Measurements from ENCODE around the gene NDNF.

The NDNF gene, protein sequence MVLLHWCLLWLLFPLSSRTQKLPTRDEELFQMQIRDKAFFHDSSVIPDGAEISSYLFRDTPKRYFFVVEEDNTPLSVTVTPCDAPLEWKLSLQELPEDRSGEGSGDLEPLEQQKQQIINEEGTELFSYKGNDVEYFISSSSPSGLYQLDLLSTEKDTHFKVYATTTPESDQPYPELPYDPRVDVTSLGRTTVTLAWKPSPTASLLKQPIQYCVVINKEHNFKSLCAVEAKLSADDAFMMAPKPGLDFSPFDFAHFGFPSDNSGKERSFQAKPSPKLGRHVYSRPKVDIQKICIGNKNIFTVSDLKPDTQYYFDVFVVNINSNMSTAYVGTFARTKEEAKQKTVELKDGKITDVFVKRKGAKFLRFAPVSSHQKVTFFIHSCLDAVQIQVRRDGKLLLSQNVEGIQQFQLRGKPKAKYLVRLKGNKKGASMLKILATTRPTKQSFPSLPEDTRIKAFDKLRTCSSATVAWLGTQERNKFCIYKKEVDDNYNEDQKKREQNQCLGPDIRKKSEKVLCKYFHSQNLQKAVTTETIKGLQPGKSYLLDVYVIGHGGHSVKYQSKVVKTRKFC

DNA sequence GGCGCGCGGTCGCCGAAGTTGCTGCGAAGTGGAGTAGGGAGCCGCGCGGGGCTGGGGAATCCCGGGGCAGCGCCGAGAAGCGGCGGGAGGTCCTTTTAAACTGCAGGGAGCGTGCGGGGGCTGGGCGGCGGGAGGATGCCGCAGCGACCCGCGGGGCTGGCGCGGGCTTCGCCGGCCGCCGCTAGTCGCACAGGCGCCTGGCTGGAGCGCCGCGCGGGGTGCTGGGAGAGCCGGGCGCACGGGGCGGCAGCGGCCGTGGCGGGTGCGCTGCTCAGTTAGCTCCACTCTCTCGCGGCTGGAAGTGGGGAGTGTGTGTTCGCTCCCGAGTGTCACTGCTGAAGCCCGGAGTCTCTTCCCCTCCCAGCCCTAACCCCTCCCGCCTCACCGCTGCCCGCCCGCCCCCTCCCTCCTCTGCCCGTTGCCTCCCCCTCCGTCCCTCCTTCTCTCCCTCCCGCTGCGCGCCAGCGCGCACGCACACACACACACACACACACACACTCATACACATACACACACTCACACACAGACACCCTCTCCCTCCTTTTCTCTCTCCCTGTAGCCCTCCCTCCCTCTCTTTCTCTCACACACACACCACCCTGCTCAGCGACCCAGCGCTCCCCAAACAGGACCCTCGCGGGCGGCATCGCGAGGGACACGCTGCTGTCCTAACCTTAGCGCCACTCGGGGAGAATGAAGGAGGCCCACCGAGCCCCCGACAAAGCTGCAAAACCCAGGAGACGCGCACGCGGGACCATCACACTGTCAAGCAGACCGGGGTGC is at the start of gene NDNF:
TSS of gene NDNF (minus strand) at position 312 of the 780 bp plus-strand sequence. CDS start 26,698 bp downstream, outside the sequence.
- peak; percentile 14 for DNase-seq (ENCODE audit: low read depth)

DNA sequence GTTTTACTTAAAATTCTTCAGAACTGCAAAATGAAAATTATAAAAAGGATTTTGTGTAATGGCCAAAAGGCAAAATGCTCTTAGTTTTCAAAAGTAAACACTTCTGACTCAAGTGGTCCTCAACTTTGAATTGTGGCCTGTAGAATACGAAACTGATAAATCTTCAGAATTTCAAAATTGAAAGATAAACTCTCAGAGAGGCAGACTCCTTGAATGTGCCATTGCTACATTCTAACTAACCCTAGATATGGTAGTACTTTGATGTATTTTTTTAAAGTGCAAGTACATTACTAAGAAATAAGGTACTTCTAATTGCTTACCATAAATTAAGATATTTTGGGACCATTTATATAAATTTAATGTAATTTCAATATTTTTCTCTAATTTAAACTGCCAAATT is 47.4 kb upstream of the NDNF start:
- no peak for DNase-seq (ENCODE audit: low read depth)

DNA sequence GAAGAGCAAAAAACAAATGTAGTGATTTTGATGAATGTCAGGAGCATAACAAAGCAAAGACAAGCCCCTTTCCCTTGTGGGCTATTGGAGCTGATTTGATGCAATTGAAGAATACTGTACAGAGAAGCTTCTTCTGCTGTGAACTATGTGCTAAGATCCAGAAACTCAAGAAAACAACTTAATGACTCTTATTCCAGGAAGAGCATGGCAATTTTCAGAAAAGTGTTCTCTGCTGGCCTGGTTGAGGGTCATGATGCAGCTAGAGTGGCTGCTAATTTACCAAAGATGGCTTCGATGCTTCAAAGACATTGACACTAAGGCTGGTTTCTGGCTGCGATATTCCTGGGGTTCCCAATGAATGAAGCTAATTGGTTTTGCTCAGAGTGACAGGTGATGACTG is 46.0 kb upstream of the NDNF start:
- no peak for DNase-seq (ENCODE audit: low read depth)

DNA sequence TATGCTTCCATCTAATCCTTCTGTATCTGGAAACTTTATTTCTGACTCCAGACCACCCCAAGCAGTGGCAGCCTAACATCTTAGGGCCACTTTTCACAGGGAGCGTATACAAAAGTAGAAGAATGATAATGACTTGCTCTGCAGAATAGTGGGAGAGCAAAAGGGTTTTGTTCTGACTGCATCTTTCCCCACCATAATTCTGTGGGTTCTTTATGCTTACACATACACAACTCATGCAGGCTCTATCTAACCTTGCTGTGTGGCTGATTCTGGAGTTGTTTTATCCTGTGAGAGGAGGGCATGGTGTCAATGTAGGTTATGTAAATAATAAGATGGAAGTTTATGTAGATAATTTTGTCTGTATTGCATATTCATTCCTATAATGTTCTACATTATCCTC is 42.4 kb upstream of the NDNF start:
- DNase-seq (ENCODE audit: low read depth), result no peak

DNA sequence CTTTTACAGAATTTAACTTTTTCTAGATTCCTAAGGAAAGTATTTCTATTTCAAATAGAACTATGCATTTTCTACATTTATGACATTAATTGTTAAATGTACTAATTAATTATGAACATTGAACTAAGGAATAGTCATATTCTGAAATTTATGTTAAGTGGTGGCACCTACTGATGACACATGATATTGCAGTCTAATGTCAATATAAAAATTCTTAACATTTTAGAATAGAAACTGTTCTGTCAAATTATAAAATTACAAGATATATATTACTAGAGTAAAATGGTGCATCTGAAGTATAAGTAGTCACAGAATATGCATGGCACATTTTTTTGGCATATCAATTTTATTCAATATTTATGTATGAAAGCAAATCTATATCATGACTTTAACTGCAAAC is 40.2 kb upstream of the NDNF start:
- DNase-seq (ENCODE audit: low read depth), result no peak

DNA sequence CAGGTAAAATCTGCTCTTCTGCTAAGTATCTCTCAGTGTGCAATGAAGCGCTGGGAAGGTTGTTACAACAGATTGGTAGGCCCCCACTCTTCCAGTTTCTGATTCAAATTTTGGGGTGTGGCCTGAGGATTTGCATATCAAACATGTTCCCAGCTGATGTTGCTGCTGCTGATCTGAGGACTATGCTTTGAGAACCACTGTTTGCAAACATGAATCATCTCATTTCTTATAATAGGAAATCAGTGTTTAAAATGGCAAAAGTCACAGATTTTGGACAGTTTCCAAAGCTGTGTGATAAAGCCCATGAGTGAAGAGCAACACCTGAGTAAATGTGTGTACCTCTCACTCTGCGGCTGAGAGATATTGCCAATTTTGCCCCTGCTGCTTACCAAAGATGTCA is 36.2 kb upstream of the NDNF start:
- DNase-seq (ENCODE audit: low read depth), result no peak

DNA sequence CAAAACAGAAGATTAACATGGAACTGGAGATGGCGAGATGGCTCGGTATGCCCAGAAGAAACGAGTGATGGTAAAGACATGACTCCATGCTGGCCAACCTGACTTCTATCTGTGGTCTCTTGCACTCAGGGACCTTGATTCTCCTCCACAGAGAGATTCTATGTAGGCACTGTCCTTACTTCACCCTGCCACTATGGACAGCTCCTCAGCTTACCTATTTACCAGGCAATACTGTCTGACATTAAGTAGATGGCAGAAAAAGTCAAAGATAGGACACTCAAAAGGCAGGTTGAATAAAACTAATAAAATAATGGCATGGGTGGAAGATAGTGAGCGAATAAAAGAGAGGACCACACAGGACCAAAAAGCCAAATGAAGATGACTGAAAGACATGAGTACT is 35.2 kb upstream of the NDNF start:
- no peak for DNase-seq (ENCODE audit: low read depth)

DNA sequence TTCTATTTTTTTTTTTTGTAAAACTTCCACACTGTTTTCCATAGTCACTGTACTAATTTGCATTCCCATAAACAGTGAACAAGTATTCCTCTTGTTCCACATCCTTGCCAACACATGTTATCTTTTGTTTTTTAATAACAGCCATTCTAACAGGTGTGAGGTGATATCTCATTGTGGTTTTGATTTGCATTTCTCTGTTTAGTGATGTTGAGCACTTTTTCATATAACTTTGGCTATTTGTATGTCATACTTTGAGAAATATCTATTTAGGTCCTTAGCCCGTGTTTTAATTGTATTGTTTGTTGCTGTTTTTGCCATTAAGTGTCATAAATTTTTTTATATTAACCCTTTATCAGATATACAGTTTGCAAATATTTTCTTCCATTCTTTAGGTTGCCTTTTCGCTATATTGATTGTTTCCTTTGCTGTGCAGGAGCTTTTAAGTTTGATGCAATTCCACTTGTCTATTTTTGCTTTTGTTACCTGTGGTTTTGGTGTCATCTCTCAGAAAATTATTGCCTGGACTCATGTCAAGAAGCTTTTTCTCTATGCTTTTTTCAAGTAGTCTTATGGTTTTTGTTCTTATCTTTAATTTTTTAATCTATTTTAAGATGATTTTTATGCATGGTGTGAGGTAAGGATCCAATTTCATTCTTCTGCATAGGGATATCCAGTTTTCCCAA is 27.9 kb upstream of the NDNF start:
- no peak for DNase-seq (ENCODE audit: low read depth)

DNA sequence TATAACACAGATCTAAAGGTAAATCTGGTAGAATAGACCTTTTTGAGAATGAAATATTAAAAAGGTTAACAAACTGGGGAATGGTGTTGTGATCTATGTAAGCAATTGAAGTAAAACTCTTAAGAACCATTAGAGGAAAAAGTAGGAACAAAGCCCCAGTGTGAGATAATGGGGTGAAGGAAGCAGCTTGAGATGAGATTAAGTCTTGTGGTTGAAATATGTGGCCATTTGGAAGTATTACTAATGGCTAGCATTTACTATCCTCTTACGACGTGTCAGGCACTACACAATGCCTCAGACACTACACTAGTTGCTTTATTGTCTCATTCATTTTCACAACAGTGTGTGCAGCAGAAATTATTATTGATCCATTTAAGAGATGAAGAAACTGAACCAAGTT is 25.9 kb upstream of the NDNF start:
- DNase-seq (ENCODE audit: low read depth), result no peak

DNA sequence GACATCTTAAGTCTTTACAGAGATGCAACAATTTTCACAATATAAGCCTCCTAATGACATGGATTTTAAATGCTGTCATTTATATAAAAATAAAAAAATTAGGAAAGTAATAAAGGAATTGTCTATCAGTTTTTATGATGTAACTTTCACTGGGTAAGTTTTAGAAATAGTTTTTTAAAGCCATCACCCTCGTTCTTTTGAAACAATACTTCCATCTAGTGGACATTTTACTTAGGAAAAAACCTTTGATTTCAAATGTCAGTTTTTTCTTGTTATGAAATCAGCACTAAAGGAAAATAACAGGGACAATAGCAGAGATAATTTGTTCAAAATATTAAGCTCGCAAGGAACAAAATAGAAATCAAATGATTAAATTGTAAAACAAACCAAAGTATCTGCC is 24.3 kb upstream of the NDNF start:
- DNase-seq (ENCODE audit: low read depth), result no peak

DNA sequence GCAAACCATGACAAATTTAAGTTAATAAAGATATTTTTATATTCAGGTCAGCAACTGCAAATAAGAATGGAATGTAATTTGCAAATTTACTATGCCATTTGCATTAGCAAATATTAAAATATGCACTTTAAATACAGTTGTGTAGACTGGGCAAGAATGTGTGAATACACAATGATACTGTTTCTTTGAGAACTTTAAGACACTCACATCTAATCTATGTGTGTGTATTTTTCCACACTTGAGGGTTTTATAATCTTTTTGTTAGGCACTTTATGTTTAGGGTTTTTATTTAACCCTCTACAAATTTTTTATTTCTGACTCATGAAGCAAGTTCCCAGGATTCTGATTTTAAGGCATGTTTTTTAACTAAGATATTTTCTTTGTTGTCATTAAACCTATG is 23.9 kb upstream of the NDNF start:
- DNase-seq (ENCODE audit: low read depth), result no peak

DNA sequence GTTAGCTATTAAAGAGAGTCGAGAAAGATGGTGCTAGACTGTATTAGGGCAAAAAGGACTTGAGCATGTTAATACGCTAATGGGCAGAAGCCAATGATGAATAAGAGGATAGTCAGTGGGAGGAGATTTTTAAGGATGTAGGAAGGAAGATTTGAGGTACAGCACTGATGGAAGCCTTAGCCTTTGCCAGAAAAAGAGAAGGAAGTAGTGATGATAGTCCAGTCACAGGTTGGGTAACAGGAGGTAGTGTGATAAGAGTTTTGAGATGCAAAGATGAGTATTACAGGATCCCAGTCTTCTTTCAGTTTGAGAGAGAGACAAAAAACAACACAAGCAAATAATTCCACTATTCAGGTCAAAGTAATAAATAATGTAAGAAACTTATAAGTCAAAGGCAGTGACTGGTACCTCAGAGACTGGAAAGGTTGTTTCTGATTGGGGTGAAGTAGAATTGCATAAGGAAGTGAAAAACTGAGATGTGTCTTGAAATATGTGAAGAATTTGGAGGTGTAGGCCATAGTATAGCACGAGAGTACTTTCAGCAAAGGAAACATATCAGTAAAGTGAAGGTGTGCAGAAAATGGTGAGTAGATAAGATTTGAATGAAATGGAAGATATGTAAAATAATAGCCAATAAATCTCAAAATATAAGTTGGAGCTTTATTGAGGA is 22.1 kb upstream of the NDNF start:
- no peak for DNase-seq (ENCODE audit: low read depth)

DNA sequence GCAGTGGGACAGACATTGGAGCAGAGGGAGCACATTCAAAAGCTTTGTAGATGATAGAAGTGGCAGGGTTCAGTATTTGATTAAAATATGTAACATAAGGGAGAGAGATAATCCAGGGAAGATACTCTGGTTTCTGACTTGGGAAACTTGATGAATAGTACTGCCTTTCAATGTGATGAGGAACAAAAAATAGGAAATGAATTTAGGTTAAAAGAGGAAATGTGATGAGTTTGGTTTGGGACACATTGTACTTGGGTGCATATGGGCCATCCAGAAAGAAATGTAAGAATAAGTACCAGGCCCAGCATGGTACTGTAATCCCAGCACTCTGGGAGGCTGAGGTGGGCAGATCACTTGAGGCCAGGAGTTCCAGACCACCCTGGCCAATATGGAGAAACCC is 20.9 kb upstream of the NDNF start:
- DNase-seq (ENCODE audit: low read depth), result no peak

DNA sequence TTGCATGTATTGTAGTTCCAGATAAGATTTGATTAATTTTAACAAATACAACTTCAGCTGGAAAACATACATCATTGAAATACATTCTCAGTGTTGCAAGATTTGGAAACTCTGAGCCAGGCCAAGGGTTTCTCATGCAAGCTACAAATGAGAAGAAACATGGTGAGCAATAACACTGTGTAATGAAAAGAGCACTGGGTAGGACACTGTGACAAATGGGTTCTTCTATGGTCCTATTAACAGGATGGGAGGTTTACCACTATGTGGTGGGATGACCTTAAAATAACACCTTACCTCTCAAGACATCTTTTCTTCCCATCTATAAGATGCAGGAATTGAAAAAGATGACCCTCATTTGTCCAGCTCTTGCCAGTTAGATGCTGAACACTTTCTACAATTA is 19.6 kb upstream of the NDNF start:
- no peak for DNase-seq (ENCODE audit: low read depth)

DNA sequence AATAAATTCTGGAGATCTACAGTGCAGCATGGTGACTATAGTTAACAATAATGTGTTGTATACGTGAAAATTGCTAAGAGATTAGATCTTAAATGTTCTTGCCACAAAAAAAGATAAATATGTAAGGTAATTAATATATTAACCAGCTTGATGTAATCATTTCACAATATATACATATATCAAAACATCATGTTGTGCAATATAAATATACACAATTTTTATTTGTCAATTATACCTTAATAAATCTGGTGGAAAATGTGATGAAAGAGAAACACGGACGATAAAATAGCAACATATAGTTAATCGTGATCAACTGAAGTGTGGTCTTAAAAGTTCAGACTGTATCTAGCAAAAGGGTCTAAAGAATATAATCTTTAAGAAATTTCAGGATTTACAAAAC is 16.5 kb upstream of the NDNF start:
- no peak for DNase-seq (ENCODE audit: low read depth)

DNA sequence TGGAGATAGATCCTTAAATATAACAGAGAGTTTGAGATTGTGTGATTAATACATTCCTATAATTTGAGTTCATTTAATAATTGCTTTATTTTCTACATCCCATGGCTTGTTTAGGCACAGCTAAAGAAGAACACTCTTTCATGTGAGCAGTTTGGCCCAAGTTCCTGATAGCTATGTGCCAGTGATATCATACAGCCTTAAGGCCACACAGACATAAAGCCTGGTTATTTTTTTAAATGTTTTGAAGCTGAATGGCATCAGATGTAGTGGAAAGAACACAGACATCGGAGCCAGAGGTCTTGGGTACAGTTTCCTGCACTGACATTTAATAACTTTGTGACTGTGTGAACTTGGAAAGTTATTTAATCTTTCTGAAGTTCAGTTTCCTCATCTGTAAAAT is 7.0 kb upstream of the NDNF start:
- DNase-seq (ENCODE audit: low read depth), result no peak

DNA sequence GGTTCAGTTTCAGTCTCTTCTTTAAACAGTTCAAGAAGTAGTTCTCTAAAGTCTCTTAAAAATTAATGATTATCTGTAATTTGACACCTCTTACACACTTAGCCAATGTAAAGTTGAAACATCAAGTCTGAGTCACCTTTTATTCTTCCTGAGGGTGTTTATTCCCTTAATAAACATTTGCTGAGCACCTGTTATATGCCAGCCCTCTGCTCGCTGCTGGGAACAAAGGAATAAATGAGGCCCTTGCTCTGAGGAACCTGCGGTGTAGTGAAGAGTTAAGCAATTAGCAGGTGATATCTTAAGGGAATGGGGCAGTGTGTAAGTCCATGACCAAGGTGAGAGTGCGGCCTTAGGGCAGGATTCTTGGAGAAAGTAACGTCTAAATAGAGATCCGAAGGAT is 5.2 kb upstream of the NDNF start:
- DNase-seq (ENCODE audit: low read depth), result no peak

DNA sequence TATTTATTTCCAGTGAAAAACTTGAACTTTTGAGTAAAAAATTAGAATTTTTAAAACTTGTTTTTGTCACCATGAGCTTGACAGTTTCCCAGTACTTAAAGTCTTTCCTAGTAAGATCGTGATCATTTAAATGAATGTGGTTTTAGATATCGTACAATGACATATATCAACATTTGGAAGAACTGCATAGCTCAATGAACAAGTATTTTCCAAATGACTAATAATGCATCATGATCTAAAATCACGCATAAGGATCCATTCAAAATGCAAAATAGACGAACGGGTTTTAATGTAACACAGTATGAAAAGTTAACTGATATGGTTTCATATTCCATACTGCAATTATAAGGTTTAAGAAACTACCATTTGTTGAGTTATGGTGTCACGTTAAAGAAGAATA is 4.1 kb upstream of the NDNF start:
- no peak for DNase-seq (ENCODE audit: low read depth)

DNA sequence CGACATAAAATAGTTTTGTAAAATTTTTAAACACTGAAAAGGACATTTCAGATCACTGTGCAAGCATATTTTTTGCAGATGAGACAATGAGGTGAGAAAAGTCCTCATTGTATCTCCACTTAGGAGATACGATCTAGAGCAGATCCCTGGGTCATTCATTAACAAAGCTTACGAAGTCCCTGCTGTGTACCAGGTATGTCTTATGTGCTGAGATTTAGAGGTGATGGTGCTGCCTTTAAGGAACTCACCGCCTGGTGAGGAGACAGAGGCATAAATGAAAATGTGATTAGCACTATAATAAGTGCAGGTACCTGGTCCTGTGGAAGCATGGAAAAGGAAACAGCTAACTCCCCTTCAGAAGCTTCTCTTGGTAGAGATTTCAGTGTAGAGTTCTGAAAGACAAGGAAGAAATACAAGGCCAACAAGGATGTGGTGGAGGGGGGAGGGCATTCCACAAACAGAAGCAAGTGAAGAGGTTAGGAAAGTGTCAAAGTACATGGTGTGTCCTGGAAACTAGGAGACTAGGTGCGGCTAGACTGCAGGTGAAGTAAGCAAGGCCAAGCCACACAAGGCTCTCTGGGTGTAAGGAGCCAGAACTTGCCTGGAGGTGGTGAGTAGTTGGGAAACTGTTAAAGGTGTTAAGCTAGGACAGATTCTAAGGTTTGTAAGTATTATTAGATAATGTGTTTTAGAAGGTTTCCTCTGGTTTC is 1.5 kb upstream of the NDNF start:
- DNase-seq (ENCODE audit: low read depth), result no peak

DNA sequence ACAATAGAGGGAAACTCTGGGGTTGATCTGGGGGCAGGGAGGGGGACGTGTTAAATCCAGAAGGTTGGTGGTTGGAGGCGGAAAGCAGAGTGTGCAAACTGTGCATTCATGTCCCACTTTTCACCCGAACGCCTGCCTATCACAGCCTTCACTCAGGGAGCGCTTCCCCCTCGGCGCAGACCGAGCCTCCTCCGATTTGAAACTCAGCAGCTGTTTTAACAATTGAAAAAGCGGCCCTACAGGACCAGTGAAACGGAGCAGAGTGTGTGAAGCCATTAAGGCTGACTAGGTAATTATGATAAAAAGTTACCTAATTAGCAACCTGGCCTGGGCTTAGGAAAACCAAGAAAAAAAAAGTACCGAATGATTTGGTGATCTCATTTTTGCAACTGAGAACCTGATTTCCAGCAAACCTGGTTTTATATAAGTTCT is 685 bp upstream of the NDNF start:
- no peak for DNase-seq (ENCODE audit: low read depth)

DNA sequence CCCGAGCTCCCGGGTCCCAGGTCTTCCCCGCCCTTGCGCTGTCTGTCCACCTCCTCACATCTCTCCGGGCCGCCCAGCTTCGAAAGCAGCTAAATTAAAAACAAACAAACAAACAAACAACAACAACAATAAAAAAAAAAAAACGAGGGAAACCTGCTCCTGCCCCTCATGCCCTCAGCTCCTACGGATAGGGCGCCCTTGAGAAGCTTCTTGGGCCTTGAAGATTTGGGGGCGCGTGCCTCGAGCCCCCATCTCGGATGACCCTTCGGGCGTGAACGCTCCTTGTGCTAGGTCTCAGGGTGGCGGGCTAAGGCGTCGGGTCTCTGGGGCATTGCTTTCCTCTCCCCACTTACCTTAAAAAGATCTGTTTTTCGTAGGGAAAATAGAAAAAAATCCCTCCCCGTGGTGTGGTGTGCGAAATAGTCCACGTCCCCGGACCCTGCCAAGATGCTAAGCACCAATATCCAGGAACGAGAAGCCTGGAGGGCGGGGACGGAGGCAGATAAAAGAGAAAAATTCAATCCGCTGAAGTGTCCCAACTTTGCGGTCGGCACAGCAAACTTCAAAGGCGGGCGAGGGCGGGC is 603 bp downstream of the NDNF start:
- no peak for DNase-seq (ENCODE audit: low read depth)

Data from T-helper 22 cell (primary cell).